Glomerular visceral epithelial cell (primary cell): ENCODE results near the gene NEMP2.

ENCODE experiments used
- DNase-seq: peaks from one replicate; pipeline ENCODE4 v3.0.0-alpha.2; 2016; ENCODE audit errors: extremely low spot score

The NEMP2 gene

GRCh38 chr2:190554357-190555006 lies 20.0 kb upstream of the NEMP2 start:
- DNase-seq: no peak

GRCh38 chr2:190553254-190553653 lies 18.7 kb upstream of the NEMP2 start:
- no peak for DNase-seq

GRCh38 chr2:190551928-190552327 lies 17.4 kb upstream of the NEMP2 start:
- DNase-seq: no peak

- DNase-seq: no peak
These were observed 15.6 kb upstream of the NEMP2 start for GRCh38 chr2:190550137-190550536.

- no peak for DNase-seq
These were observed 13.4 kb upstream of the NEMP2 start for GRCh38 chr2:190547886-190548285.

GRCh38 chr2:190546734-190547133 lies 12.2 kb upstream of the NEMP2 start:
- no peak for DNase-seq

GRCh38 chr2:190545555-190546385 lies 11.2 kb upstream of the NEMP2 start:
- no peak for DNase-seq

GRCh38 chr2:190545093-190545492 lies 10.6 kb upstream of the NEMP2 start:
- no peak for DNase-seq

- no peak for DNase-seq
These were observed 5.5 kb upstream of the NEMP2 start for GRCh38 chr2:190540048-190540447.

- DNase-seq: no peak
These were observed 3.7 kb upstream of the NEMP2 start for GRCh38 chr2:190538201-190538600.

- DNase-seq: peak; percentile 39
These were observed 3.2 kb upstream of the NEMP2 start for GRCh38 chr2:190537765-190538164.

- DNase-seq: no peak
These were observed 1.1 kb upstream of the NEMP2 start for GRCh38 chr2:190535586-190535985.

- no peak for DNase-seq
These were observed 558 bp upstream of the NEMP2 start for GRCh38 chr2:190535121-190535439.

GRCh38 chr2:190533968-190534309 lies 583 bp downstream of the NEMP2 start:
- DNase-seq: no peak

- DNase-seq: peak; percentile 39
These were observed 1.2 kb downstream of the NEMP2 start for GRCh38 chr2:190533175-190533967.

GRCh38 chr2:190532581-190532980 lies 1.9 kb downstream of the NEMP2 start:
- no peak for DNase-seq

GRCh38 chr2:190530248-190530900 lies 4.1 kb downstream of the NEMP2 start:
- peak; percentile 21 for DNase-seq

GRCh38 chr2:190529486-190530247 lies 4.9 kb downstream of the NEMP2 start:
- no peak for DNase-seq

- no peak for DNase-seq
These were observed 6.0 kb downstream of the NEMP2 start for GRCh38 chr2:190528521-190529001.

GRCh38 chr2:190527918-190528317 lies 6.6 kb downstream of the NEMP2 start:
- no peak for DNase-seq

- no peak for DNase-seq
These were observed 7.3 kb downstream of the NEMP2 start for GRCh38 chr2:190527214-190527613.
